Body of pancreas (tissue), 4 donors: ENCODE measurements around the gene MOGAT3. TPM values are rescaled to one million over a fixed set of nuclear protein-coding genes. Genes with fewer than 3 reads are reported as not detected.

Experiments used
- ATAC-seq: fragments of 150-250 bp; one replicate; pipeline ENCODE4 v1.9.1; 2016
- DNase-seq, 4 donors: peaks; one replicate each; pipeline ENCODE4 v3.0.0-alpha.2; 2019
- H3K27ac ChIP-seq, 4 donors: fragments of 200-600 bp; sonication (generic); 1 replicate in 3 of 4; 2 replicates in 1 of 4; pipeline versions ENCODE4 v1.5.1 to v1.6.1; 2016 to 2019; ENCODE audit warnings: mild to moderate bottlenecking in 1 of 4, mixed read lengths in 1 of 4, moderate library complexity in 1 of 4
- H3K27me3 ChIP-seq, 2 donors: fragments of 200-600 bp; sonication (generic); one replicate each; pipeline ENCODE4 v1.6.0; 2016; ENCODE audit warnings: mild to moderate bottlenecking in 1 of 2
- H3K36me3 ChIP-seq, 2 donors: fragments of 200-600 bp; sonication (generic); replicated peaks in 1 of 2; 2 replicates each; pipeline ENCODE4 v1.5.1; 2016; ENCODE audit warnings: low read depth in 2 of 2; ENCODE audit not compliant: insufficient read depth in 1 of 2
- H3K4me1 ChIP-seq: fragments of 200-600 bp; sonication (generic); one replicate; pipeline ENCODE4 v1.6.0; 2016
- H3K4me3 ChIP-seq, 2 donors: fragments of 200-600 bp; sonication (generic); 1 replicate in 1 of 2; 2 replicates in 1 of 2; pipeline ENCODE4 v1.5.1; 2016 to 2019
- H3K9me3 ChIP-seq, 3 donors: fragments of 200-600 bp; sonication (generic); 1 replicate in 2 of 3; 2 replicates in 1 of 3; pipeline ENCODE4 v1.5.1; 2016
- CTCF ChIP-seq, 7 experiments: fragments of 450-650 bp in 4 of 7; fragments of 200-600 bp in 3 of 7; sonication (generic) in 3 of 7; IDR thresholded peaks; one replicate each; pipeline ENCODE4 v1.5.1; 2016 to 2019; ENCODE audit warnings: antibody characterized with exemption in 7 of 7
- POLR2A ChIP-seq, 3 donors: fragments of 450-650 bp; IDR thresholded peaks; one replicate each; pipeline ENCODE4 v1.6.1; 2016; ENCODE audit warnings: antibody characterized with exemption in 3 of 3, mild to moderate bottlenecking in 2 of 3
- WGBS, 2 donors: methylation state at CpG; one replicate each; pipeline ENCODE4 v1.1.5; 2017; 5-methylcytosine and 5-hydroxymethylcytosine counted together
- intact Hi-C: fragments of 100-400 bp; cut with DNase I; formaldehyde crosslinking; loops from one replicate; pipeline ENCODE4 v1.15.1; 2023
- total RNA-seq, 2 donors: library from RNA; depleted of rRNA; stranded (reverse); fragments of >200 nt; gene quantifications; one replicate each; pipeline ENCODE4 v1.1.0, GENCODE V29; 2016

MOGAT3 gene
- total RNA-seq, 2 donors from 2014 or later = not detected

GRCh38 chr7:101216001-101216859, 15.4 kb upstream of the MOGAT3 start:
- intact Hi-C loops = no loop called here
- H3K4me1 ChIP-seq = peaks cover 46% of the 10 kb centered on the region
- H3K4me3 ChIP-seq = peak overlapping the region; percentile 65 to 74
- DNase-seq (peak in 1 of 4 donors; percentile 24), ATAC-seq (no peak)
- peaks cover 5 to 9% of the 10 kb centered on the region in 2 donors for H3K36me3 ChIP-seq
- peak overlapping the region in 1 of 4 donors; percentile 92 for H3K27ac ChIP-seq
- 54 to 69% methylated on average over 24 to 28 of the region's 31 CpGs for WGBS, 2 donors
- H3K9me3 ChIP-seq = no peaks in the 10 kb centered on the region
- H3K27me3 ChIP-seq = no peaks in the 10 kb centered on the region
- TF ChIP-seq CTCF (IDR thresholded peaks at IDR 0.05) (no peak), POLR2A (IDR thresholded peaks at IDR 0.05) (no peak)

GRCh38 chr7:101212014-101212413, 11.2 kb upstream of the MOGAT3 start:
- no peak for TF ChIP-seq CTCF (IDR thresholded peaks at IDR 0.05)
- TF ChIP-seq POLR2A (IDR thresholded peaks at IDR 0.05) = no peak
- Histone ChIP-seq H3K4me1 (peaks cover 24% of the 10 kb centered on the region), H3K27me3 (no peaks in the 10 kb centered on the region), H3K9me3 (no peaks in the 10 kb centered on the region), H3K36me3 (peaks cover 9 to 15% of the 10 kb centered on the region in 2 donors), H3K4me3 (no peak overlapping the region), H3K27ac (no peak overlapping the region)
- intact Hi-C loops = no loop called here
- no peak for DNase-seq
- ATAC-seq = no peak
- WGBS, 2 donors = 93 to 98% methylated on average over 5 to 8 of the region's 8 CpGs

GRCh38 chr7:101211501-101211900, 10.7 kb upstream of the MOGAT3 start:
- Histone ChIP-seq H3K36me3 (peaks cover 9 to 15% of the 10 kb centered on the region in 2 donors), H3K9me3 (no peaks in the 10 kb centered on the region), H3K27me3 (no peaks in the 10 kb centered on the region), H3K4me1 (peaks cover 19% of the 10 kb centered on the region), H3K27ac (no peak overlapping the region), H3K4me3 (no peak overlapping the region)
- WGBS, 2 donors = 98 to 100% methylated on average over 7 to 21 of the region's 24 CpGs
- ATAC-seq (no peak), DNase-seq (no peak)
- TF ChIP-seq POLR2A (IDR thresholded peaks at IDR 0.05) (no peak), CTCF (IDR thresholded peaks at IDR 0.05) (no peak)
- intact Hi-C loops = no loop called here

- H3K36me3 ChIP-seq = peaks cover 9 to 15% of the 10 kb centered on the region in 2 donors
- ATAC-seq = no peak
- 93% methylated on average over 19 of the region's 19 CpGs; no CpG with 5 or more reads in 1 of the 2 donors for WGBS, 2 donors
Observed at GRCh38 chr7:101210143-101210542, 9.3 kb upstream of the MOGAT3 start.

More at GRCh38 chr7:101210143-101210542, 9.3 kb upstream of the MOGAT3 start:
- no peak overlapping the region for H3K27ac ChIP-seq
- H3K27me3 ChIP-seq = no peaks in the 10 kb centered on the region
- H3K4me3 ChIP-seq = no peak overlapping the region
- intact Hi-C loops = no loop called here
- DNase-seq = no peak
- H3K9me3 ChIP-seq = no peaks in the 10 kb centered on the region
- TF ChIP-seq CTCF (IDR thresholded peaks at IDR 0.05) = no peak
- H3K4me1 ChIP-seq = peaks cover 5% of the 10 kb centered on the region
